CD4-positive, alpha-beta T cell (primary cell): Measurements from ENCODE around the gene TMEM167B. TPM values are rescaled to one million over a fixed set of nuclear protein-coding genes. Genes with fewer than 3 reads are reported as not detected.

Experiments used
- ATAC-seq: fragments of 200-7000 bp; cut with Tn5 transposase; one replicate; pipeline ENCODE4 v1.10.0; 2022; ENCODE audit warnings: mild to moderate bottlenecking; ENCODE audit not compliant: poor library complexity
- CTCF ChIA-PET: fragments of 350-600 bp; sonication (Branson Sonifier 250); formaldehyde crosslinking; loops from one replicate; lab custom pipeline; 2021; ENCODE audit warnings: antibody characterized with exemption, inconsistent platforms; lab: Charles Lee
- POLR2A ChIA-PET: fragments of 350-600 bp; sonication (Branson Sonifier 250); formaldehyde crosslinking; loops from one replicate; lab custom pipeline; 2021; ENCODE audit warnings: antibody characterized with exemption, inconsistent platforms; lab: Charles Lee
- DNase-seq, 14 experiments: peaks; one replicate each; pipeline ENCODE4 v3.0.0-alpha.2; 2013 to 2020; ENCODE audit warnings: mixed read lengths in 2 of 14
- H3K27ac ChIP-seq, 2 donors: one replicate each; pipeline versions ENCODE4 v1.5.1 to v1.7.0; 2013; ENCODE audit warnings: low read length in 2 of 2, low read depth in 1 of 2, mild to moderate bottlenecking in 1 of 2
- H3K27me3 ChIP-seq, 2 experiments: 1 replicate in 1 of 2; 2 replicates in 1 of 2; pipeline versions ENCODE4 v1.6.1 to v1.7.0; 2013; ENCODE audit warnings: low read length in 2 of 2, control low read depth in 1 of 2, mild to moderate bottlenecking in 1 of 2, moderate library complexity in 1 of 2; ENCODE audit not compliant: insufficient read depth in 2 of 2, control insufficient read depth in 1 of 2
- H3K36me3 ChIP-seq: one replicate; pipeline ENCODE4 v1.6.1; 2013; ENCODE audit warnings: low read length, control low read depth; ENCODE audit not compliant: insufficient read depth
- H3K4me1 ChIP-seq: one replicate; pipeline ENCODE4 v1.6.1; 2013; ENCODE audit warnings: low read length, control low read depth; ENCODE audit not compliant: insufficient read depth
- H3K4me3 ChIP-seq: one replicate; pipeline ENCODE4 v1.5.1; 2013; ENCODE audit warnings: mild to moderate bottlenecking, low read length, moderate library complexity
- H3K9me3 ChIP-seq, 2 experiments: 1 replicate in 1 of 2; 2 replicates in 1 of 2; pipeline versions ENCODE4 v1.6.1 to v1.7.0; 2013; ENCODE audit warnings: low read length in 2 of 2, mild to moderate bottlenecking in 2 of 2, control low read depth in 1 of 2, moderate library complexity in 1 of 2; ENCODE audit not compliant: control insufficient read depth in 1 of 2, insufficient read depth in 1 of 2
- H3K27ac Mint-ChIP-seq: one replicate; pipeline ENCODE4 v1.8.0; 2020; ENCODE audit warnings: mixed read lengths
- H3K27me3 Mint-ChIP-seq: one replicate; pipeline ENCODE4 v1.8.0; 2021; ENCODE audit warnings: mixed read lengths
- H3K36me3 Mint-ChIP-seq: one replicate; pipeline ENCODE4 v1.8.0; 2021; ENCODE audit warnings: low read depth, mixed read lengths
- H3K4me1 Mint-ChIP-seq: one replicate; pipeline ENCODE4 v1.8.0; 2021; ENCODE audit warnings: low read depth, mixed read lengths
- H3K4me3 Mint-ChIP-seq: one replicate; pipeline ENCODE4 v1.8.0; 2020; ENCODE audit warnings: mild to moderate bottlenecking, mixed read lengths
- H3K9me3 Mint-ChIP-seq: one replicate; pipeline ENCODE4 v1.8.0; 2020; ENCODE audit warnings: mixed read lengths
- intact Hi-C, 2 experiments: fragments of 100-400 bp; cut with DNase I in 1 of 2; cut with micrococcal nuclease in 1 of 2; formaldehyde crosslinking; loops; one replicate each; pipeline versions ENCODE4 v1.15.1 to v1.9.0; 2023 to 2025; cut with DNase I, micrococcal nuclease
- total RNA-seq, 174 experiments: library from RNA in 2 of 174; stranded (reverse) in 2 of 174; gene quantifications; one replicate each; pipeline ENCODE4 v1.2.3 and lab custom pipeline; 2021 to 2026
- TF ChIP-seq, protein P1 (sequence below): fragments of 200-600 bp; IDR thresholded peaks from one replicate; pipeline ENCODE4 v1.8.0; 2022; ENCODE audit warnings: antibody characterized with exemption, mild to moderate bottlenecking

The TMEM167B gene
- total RNA-seq, 2 experiments from 2014 or later = 70.2 to 71.0 TPM

- no peaks in the 10 kb centered on the region for H3K36me3 Mint-ChIP-seq
- Histone ChIP-seq H3K36me3 (no peaks in the 10 kb centered on the region), H3K27me3 (no peaks in the 10 kb centered on the region), H3K27ac (no peak overlapping the region), H3K9me3 (no peaks in the 10 kb centered on the region), H3K4me1 (peaks cover 6% of the 10 kb centered on the region), H3K4me3 (no peak overlapping the region)
- no peak overlapping the region for H3K27ac Mint-ChIP-seq
- intact Hi-C loops = no loop called here
- DNase-seq (no peak), ATAC-seq (no peak)
- no peak overlapping the region for H3K4me3 Mint-ChIP-seq
- TF ChIP-seq, protein P1, sequence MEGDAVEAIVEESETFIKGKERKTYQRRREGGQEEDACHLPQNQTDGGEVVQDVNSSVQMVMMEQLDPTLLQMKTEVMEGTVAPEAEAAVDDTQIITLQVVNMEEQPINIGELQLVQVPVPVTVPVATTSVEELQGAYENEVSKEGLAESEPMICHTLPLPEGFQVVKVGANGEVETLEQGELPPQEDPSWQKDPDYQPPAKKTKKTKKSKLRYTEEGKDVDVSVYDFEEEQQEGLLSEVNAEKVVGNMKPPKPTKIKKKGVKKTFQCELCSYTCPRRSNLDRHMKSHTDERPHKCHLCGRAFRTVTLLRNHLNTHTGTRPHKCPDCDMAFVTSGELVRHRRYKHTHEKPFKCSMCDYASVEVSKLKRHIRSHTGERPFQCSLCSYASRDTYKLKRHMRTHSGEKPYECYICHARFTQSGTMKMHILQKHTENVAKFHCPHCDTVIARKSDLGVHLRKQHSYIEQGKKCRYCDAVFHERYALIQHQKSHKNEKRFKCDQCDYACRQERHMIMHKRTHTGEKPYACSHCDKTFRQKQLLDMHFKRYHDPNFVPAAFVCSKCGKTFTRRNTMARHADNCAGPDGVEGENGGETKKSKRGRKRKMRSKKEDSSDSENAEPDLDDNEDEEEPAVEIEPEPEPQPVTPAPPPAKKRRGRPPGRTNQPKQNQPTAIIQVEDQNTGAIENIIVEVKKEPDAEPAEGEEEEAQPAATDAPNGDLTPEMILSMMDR = no peak
- peaks cover 17% of the 10 kb centered on the region for H3K4me1 Mint-ChIP-seq
- no peaks in the 10 kb centered on the region for H3K9me3 Mint-ChIP-seq
- ChIA-PET CTCF (interaction anchor here (1.4 kb wide), 1 partner anchor 9 kb away, joined by 3 read pairs; no protein-coding TSS in a partner anchor), POLR2A (no interaction called here)
- no peaks in the 10 kb centered on the region for H3K27me3 Mint-ChIP-seq
These were observed 46.2 kb downstream of the TMEM167B start for GRCh38 chr1:109136766-109137165.

DNA sequence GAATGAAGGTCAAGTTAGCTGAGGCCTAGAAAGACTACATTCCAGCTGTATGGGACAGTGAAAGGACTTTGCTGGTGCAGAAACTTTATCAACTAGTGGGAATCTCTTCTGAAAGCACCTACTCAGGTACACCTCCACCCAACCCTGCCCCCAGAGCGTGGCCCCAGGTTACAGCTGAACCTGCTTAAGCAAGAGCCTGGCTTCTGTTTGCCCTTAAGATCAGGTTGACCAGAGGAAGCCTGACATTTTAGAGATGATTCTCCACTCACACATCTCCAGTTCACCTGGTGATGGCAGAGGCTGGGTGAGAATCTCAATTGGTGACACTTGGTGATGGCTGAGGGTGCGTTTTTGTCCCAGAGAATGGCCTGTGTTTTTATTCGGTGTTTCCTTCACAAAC, 47.4 kb downstream of the TMEM167B start:
- H3K27me3 Mint-ChIP-seq = no peaks in the 10 kb centered on the region
- H3K4me3 Mint-ChIP-seq = no peak overlapping the region
- ChIA-PET CTCF (no interaction called here), POLR2A (no interaction called here)
- intact Hi-C loops = no loop called here
- no peaks in the 10 kb centered on the region for H3K27me3 ChIP-seq
- peaks cover 6% of the 10 kb centered on the region for H3K4me1 ChIP-seq
- H3K27ac ChIP-seq = no peak overlapping the region
- ATAC-seq (no peak), DNase-seq (no peak)
- no peaks in the 10 kb centered on the region for H3K36me3 ChIP-seq
- TF ChIP-seq, protein P1 = no peak
- H3K4me1 Mint-ChIP-seq = peaks cover 17% of the 10 kb centered on the region
- no peak overlapping the region for H3K27ac Mint-ChIP-seq
- H3K9me3 Mint-ChIP-seq = no peaks in the 10 kb centered on the region
- H3K36me3 Mint-ChIP-seq = no peaks in the 10 kb centered on the region
- no peaks in the 10 kb centered on the region for H3K9me3 ChIP-seq
- H3K4me3 ChIP-seq = no peak overlapping the region

- no peaks in the 10 kb centered on the region for H3K9me3 Mint-ChIP-seq
- TF ChIP-seq, protein P1 = no peak
- H3K27me3 ChIP-seq = no peaks in the 10 kb centered on the region
- no peak overlapping the region for H3K4me3 ChIP-seq
- H3K27me3 Mint-ChIP-seq = no peaks in the 10 kb centered on the region
- no peak for ATAC-seq
- H3K4me1 Mint-ChIP-seq = peaks cover 14% of the 10 kb centered on the region
- H3K36me3 Mint-ChIP-seq = no peaks in the 10 kb centered on the region
- ChIA-PET CTCF (no interaction called here), POLR2A (no interaction called here)
- H3K9me3 ChIP-seq = no peaks in the 10 kb centered on the region
- H3K36me3 ChIP-seq = no peaks in the 10 kb centered on the region
- intact Hi-C loops = no loop called here
- H3K4me3 Mint-ChIP-seq = no peak overlapping the region
- H3K4me1 ChIP-seq = peaks cover 6% of the 10 kb centered on the region
- no peak for DNase-seq
- no peak overlapping the region for H3K27ac ChIP-seq
- H3K27ac Mint-ChIP-seq = no peak overlapping the region
These were observed 47.8 kb downstream of the TMEM167B start for GRCh38 chr1:109138358-109138757.
